HTR-8/SVneo (cell line): ENCODE results near the gene PLEKHA8.

Experiments used
- DNase-seq: peaks from one replicate; pipeline ENCODE4 v3.0.0; 2011; ENCODE audit warnings: low spot score, mixed read lengths; ENCODE audit not compliant: insufficient read length
- FAIRE-seq: peaks from 2 replicates; lab custom pipeline; 2011; peaks lifted over from hg19 to GRCh38; lab: Jason Lieb, UNC

Gene PLEKHA8

DNA sequence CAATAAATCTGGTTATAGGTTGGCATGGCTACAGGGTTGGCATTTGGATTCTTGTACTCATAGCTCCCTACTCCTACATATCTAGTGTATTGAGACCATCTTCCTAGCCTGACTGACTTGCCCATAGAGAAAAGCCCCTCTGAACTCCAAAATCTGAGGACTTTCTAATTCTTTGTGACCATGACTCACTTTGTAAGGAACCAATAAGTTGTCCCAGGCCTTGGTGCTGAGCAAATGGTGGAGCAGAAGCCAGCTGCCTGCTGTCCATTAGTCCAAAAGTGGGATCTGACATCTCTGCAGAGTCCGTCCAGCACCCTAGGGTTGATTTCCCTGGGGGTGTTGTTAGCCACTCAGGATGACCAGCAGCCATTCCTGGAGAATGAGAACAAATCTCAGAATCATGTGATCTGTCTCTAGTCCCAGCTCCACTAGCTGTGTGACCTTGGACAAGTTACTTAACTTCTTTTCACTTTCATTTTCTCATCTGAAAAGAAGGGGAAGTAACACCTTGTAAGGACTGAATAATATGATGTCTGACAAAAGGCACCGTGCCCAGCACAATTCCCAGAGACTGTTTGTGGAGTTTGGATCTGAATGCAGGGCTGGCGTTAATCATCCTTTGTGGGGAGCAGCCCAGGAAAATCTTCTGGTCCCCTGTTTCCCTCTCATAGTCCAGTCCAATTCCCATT is 150.7 kb downstream of the PLEKHA8 start:
- no peak for DNase-seq
- FAIRE-seq: no peak
